GM12801 (cell line): ENCODE data around the gene CLOCK.

ENCODE experiments used
- TF ChIP-seq, protein P1 (sequence below): IDR thresholded peaks from one replicate; pipeline ENCODE4 v1.5.1; 2011; ENCODE audit warnings: control low read depth; ENCODE audit not compliant: insufficient read length; ENCODE audit errors: extremely low read depth

Gene CLOCK, protein sequence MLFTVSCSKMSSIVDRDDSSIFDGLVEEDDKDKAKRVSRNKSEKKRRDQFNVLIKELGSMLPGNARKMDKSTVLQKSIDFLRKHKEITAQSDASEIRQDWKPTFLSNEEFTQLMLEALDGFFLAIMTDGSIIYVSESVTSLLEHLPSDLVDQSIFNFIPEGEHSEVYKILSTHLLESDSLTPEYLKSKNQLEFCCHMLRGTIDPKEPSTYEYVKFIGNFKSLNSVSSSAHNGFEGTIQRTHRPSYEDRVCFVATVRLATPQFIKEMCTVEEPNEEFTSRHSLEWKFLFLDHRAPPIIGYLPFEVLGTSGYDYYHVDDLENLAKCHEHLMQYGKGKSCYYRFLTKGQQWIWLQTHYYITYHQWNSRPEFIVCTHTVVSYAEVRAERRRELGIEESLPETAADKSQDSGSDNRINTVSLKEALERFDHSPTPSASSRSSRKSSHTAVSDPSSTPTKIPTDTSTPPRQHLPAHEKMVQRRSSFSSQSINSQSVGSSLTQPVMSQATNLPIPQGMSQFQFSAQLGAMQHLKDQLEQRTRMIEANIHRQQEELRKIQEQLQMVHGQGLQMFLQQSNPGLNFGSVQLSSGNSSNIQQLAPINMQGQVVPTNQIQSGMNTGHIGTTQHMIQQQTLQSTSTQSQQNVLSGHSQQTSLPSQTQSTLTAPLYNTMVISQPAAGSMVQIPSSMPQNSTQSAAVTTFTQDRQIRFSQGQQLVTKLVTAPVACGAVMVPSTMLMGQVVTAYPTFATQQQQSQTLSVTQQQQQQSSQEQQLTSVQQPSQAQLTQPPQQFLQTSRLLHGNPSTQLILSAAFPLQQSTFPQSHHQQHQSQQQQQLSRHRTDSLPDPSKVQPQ

GRCh38 chr4:55546756-55547465, at the start of gene CLOCK:
CLOCK (minus strand) TSS chr4:55546909; CDS start chr4:55482785, 64,124 bp downstream.
- TF ChIP-seq, protein P1, sequence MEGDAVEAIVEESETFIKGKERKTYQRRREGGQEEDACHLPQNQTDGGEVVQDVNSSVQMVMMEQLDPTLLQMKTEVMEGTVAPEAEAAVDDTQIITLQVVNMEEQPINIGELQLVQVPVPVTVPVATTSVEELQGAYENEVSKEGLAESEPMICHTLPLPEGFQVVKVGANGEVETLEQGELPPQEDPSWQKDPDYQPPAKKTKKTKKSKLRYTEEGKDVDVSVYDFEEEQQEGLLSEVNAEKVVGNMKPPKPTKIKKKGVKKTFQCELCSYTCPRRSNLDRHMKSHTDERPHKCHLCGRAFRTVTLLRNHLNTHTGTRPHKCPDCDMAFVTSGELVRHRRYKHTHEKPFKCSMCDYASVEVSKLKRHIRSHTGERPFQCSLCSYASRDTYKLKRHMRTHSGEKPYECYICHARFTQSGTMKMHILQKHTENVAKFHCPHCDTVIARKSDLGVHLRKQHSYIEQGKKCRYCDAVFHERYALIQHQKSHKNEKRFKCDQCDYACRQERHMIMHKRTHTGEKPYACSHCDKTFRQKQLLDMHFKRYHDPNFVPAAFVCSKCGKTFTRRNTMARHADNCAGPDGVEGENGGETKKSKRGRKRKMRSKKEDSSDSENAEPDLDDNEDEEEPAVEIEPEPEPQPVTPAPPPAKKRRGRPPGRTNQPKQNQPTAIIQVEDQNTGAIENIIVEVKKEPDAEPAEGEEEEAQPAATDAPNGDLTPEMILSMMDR, result no peak

DNA sequence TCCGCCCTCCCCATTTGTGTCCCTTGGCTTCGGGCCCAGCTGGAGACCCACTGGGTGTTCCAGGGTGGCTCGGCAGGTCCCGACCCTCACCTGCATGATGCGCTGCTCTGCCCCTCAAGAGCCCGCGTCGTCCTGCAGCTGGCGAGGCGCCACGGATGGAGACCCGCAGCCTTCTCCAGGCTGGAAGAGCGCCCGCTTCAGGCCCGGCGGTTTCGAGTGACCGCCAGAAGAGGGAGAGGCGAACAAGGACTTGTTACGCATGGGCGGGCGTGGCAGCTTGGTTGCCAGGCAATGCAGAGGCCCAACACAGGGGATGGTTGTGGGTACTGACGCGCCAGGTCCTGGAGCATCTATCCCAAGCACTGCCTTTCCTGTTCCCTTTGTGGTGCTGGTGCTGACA, 45.3 kb upstream of the CLOCK start, which contains the start of gene PDCL2:
Gene PDCL2 (minus strand): TSS at position 232 of the 400 bp plus-strand sequence. CDS start 136 bp downstream, at position 96.
- TF ChIP-seq, protein P1, result no peak

DNA sequence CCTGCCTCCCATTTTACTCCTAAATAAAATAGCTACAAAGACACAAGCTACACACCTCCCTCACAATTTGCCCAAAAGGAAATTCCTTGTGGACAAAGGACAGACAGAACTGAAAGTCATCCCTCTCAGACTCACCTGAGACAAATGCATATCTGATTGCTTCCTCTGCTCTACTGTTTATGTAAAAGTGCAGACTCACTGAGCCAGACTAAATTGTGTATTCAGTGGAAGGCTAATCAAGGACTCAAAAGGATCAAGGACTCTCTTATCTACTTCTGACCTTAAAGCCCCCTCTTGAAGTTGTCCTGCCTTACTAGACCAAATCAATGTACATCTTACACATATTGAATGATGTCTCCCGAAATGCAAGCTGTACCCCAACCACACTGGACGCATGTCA, 41.5 kb upstream of the CLOCK start:
- TF ChIP-seq, protein P1, result no peak

- TF ChIP-seq, protein P1, result no peak
These were observed 31.8 kb upstream of the CLOCK start for GRCh38 chr4:55578341-55579010.

GRCh38 chr4:55575513-55575912, 28.8 kb upstream of the CLOCK start:
- TF ChIP-seq, protein P1, result no peak

GRCh38 chr4:55574252-55574651, 27.5 kb upstream of the CLOCK start:
- TF ChIP-seq, protein P1, result no peak

DNA sequence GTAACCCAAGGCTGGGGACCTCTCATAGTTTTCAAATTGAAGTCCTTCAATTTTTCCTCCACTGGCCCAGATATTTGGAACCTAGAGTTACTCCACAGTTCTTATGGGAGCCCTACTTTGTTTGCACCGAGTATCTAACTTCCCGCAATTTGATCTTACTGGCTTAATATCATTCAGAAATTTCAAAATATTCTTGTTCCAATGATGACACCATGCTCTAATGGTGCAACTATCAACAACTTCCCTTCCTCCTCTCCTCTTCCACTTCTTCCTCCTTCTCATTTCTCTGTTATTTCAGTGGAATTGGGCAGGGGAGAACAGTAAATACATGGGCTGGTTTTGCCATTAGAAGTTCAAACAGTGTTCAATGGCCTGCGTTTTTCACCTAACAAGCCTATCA, 25.1 kb upstream of the CLOCK start:
- TF ChIP-seq, protein P1, result no peak
